Measurements from ENCODE around the gene PIP5K1B. TPM values are rescaled to one million over a fixed set of nuclear protein-coding genes. Genes with fewer than 3 reads are reported as not detected.

Gene PIP5K1B
- total and polyA plus RNA-seq, 4 experiments from 2014 or later, result 0.12 to 0.25 TPM; not detected in 2

- peaks cover 0 to 9% (median 3%) of the 10 kb centered on the region in 8 donors for H3K9me3 Mint-ChIP-seq
- Histone ChIP-seq H3K36me3 (ENCODE audit: insufficient read depth, low read length) (no peaks in the 10 kb centered on the region), H3K27ac (ENCODE audit: low read depth, low read length) (no peak overlapping the region), H3K9me3 (ENCODE audit: control insufficient read depth in 1 of 2, low read length in 2 of 2) (no peaks in the 10 kb centered on the region), H3K4me3 (ENCODE audit: low read length in 2 of 2) (no peak overlapping the region), H3K4me1 (ENCODE audit: insufficient read depth, low read length) (no peaks in the 10 kb centered on the region), H3K27me3 (ENCODE audit: insufficient read depth, low read length) (peaks cover 3% of the 10 kb centered on the region)
- no peak for DNase-seq
- no peaks in the 10 kb centered on the region for H3K36me3 Mint-ChIP-seq
- POLR2A ChIA-PET (ENCODE audit: partially characterized antibody), result no interaction called here
- CTCF ChIA-PET (ENCODE audit: partially characterized antibody), result no interaction called here
- no peak overlapping the region for H3K4me3 Mint-ChIP-seq
- no peak overlapping the region for H3K27ac Mint-ChIP-seq
- H3K4me1 Mint-ChIP-seq, result no peaks in the 10 kb centered on the region
- peaks cover 10 to 26% of the 10 kb centered on the region in 2 donors for H3K27me3 Mint-ChIP-seq
- intact Hi-C loops (cut with micrococcal nuclease), result no loop called here
Observed at GRCh38 chr9:68727636-68728035, 22.6 kb downstream of the PIP5K1B start.

GRCh38 chr9:68728731-68729130, 23.7 kb downstream of the PIP5K1B start:
- POLR2A ChIA-PET (ENCODE audit: partially characterized antibody), result no interaction called here
- peaks cover 0 to 9% (median 3%) of the 10 kb centered on the region in 8 donors for H3K9me3 Mint-ChIP-seq
- H3K27me3 Mint-ChIP-seq, result peaks cover 4 to 21% of the 10 kb centered on the region in 2 donors
- H3K4me1 Mint-ChIP-seq, result no peaks in the 10 kb centered on the region
- intact Hi-C loops (cut with micrococcal nuclease), result no loop called here
- H3K36me3 ChIP-seq (ENCODE audit: insufficient read depth, low read length), result no peaks in the 10 kb centered on the region
- no peak overlapping the region for H3K27ac ChIP-seq (ENCODE audit: low read depth, low read length)
- no peak overlapping the region for H3K27ac Mint-ChIP-seq
- CTCF ChIA-PET (ENCODE audit: partially characterized antibody), result interaction anchor here (0.9 kb wide), 1 partner anchor 269 kb away, joined by 3 read pairs; no protein-coding TSS in a partner anchor
- H3K4me1 ChIP-seq (ENCODE audit: insufficient read depth, low read length), result no peaks in the 10 kb centered on the region
- peaks cover 3% of the 10 kb centered on the region for H3K27me3 ChIP-seq (ENCODE audit: insufficient read depth, low read length)
- H3K9me3 ChIP-seq (ENCODE audit: control insufficient read depth in 1 of 2, low read length in 2 of 2), result no peaks in the 10 kb centered on the region
- H3K4me3 Mint-ChIP-seq, result no peak overlapping the region
- H3K36me3 Mint-ChIP-seq, result no peaks in the 10 kb centered on the region
- no peak overlapping the region for H3K4me3 ChIP-seq (ENCODE audit: low read length in 2 of 2)
- DNase-seq, result no peak

GRCh38 chr9:68730570-68731235, 25.7 kb downstream of the PIP5K1B start:
- Mint-ChIP-seq H3K4me1 (no peaks in the 10 kb centered on the region), H3K4me3 (no peak overlapping the region), H3K9me3 (peaks cover 0 to 5% (median 2%) of the 10 kb centered on the region in 8 donors), H3K36me3 (no peaks in the 10 kb centered on the region), H3K27me3 (peaks cover 3 to 22% of the 10 kb centered on the region in 2 donors), H3K27ac (no peak overlapping the region)
- Histone ChIP-seq H3K9me3 (ENCODE audit: control insufficient read depth in 1 of 2, low read length in 2 of 2) (no peaks in the 10 kb centered on the region), H3K4me1 (ENCODE audit: insufficient read depth, low read length) (no peaks in the 10 kb centered on the region), H3K27ac (ENCODE audit: low read depth, low read length) (no peak overlapping the region), H3K27me3 (ENCODE audit: insufficient read depth, low read length) (no peaks in the 10 kb centered on the region), H3K4me3 (ENCODE audit: low read length in 2 of 2) (no peak overlapping the region), H3K36me3 (ENCODE audit: insufficient read depth, low read length) (no peaks in the 10 kb centered on the region)
- ChIA-PET POLR2A (ENCODE audit: partially characterized antibody) (no interaction called here), CTCF (ENCODE audit: partially characterized antibody) (no interaction called here)
- no peak for DNase-seq
- intact Hi-C loops (cut with micrococcal nuclease), result no loop called here

GRCh38 chr9:68731857-68732256, 26.8 kb downstream of the PIP5K1B start:
- Histone ChIP-seq H3K27ac (ENCODE audit: low read depth, low read length) (no peak overlapping the region), H3K4me1 (ENCODE audit: insufficient read depth, low read length) (no peaks in the 10 kb centered on the region), H3K36me3 (ENCODE audit: insufficient read depth, low read length) (no peaks in the 10 kb centered on the region), H3K4me3 (ENCODE audit: low read length in 2 of 2) (no peak overlapping the region), H3K27me3 (ENCODE audit: insufficient read depth, low read length) (no peaks in the 10 kb centered on the region), H3K9me3 (ENCODE audit: control insufficient read depth in 1 of 2, low read length in 2 of 2) (no peaks in the 10 kb centered on the region)
- CTCF ChIA-PET (ENCODE audit: partially characterized antibody), result no interaction called here
- no peak overlapping the region for H3K4me3 Mint-ChIP-seq
- H3K27me3 Mint-ChIP-seq, result peaks cover 3 to 25% of the 10 kb centered on the region in 2 donors
- H3K9me3 Mint-ChIP-seq, result peaks cover 0 to 5% (median 2%) of the 10 kb centered on the region in 8 donors
- no peak for DNase-seq
- H3K4me1 Mint-ChIP-seq, result no peaks in the 10 kb centered on the region
- POLR2A ChIA-PET (ENCODE audit: partially characterized antibody), result no interaction called here
- H3K27ac Mint-ChIP-seq, result no peak overlapping the region
- H3K36me3 Mint-ChIP-seq, result no peaks in the 10 kb centered on the region
- intact Hi-C loops (cut with micrococcal nuclease), result no loop called here

- ChIA-PET POLR2A (ENCODE audit: partially characterized antibody) (no interaction called here), CTCF (ENCODE audit: partially characterized antibody) (no interaction called here)
- Histone ChIP-seq H3K36me3 (ENCODE audit: insufficient read depth, low read length) (no peaks in the 10 kb centered on the region), H3K27ac (ENCODE audit: low read depth, low read length) (no peak overlapping the region), H3K4me3 (ENCODE audit: low read length in 2 of 2) (no peak overlapping the region), H3K9me3 (ENCODE audit: control insufficient read depth in 1 of 2, low read length in 2 of 2) (no peaks in the 10 kb centered on the region), H3K4me1 (ENCODE audit: insufficient read depth, low read length) (no peaks in the 10 kb centered on the region), H3K27me3 (ENCODE audit: insufficient read depth, low read length) (no peaks in the 10 kb centered on the region)
- Mint-ChIP-seq H3K27me3 (peaks cover 6 to 29% of the 10 kb centered on the region in 2 donors), H3K9me3 (peaks cover 0 to 5% (median 2%) of the 10 kb centered on the region in 8 donors), H3K27ac (no peak overlapping the region), H3K36me3 (no peaks in the 10 kb centered on the region), H3K4me3 (no peak overlapping the region), H3K4me1 (no peaks in the 10 kb centered on the region)
- no peak for DNase-seq
- intact Hi-C loops (cut with micrococcal nuclease), result no loop called here
Observed at GRCh38 chr9:68732405-68733020, 27.5 kb downstream of the PIP5K1B start.

GRCh38 chr9:68733021-68733405, 28.0 kb downstream of the PIP5K1B start:
- no peak overlapping the region for H3K4me3 ChIP-seq (ENCODE audit: low read length in 2 of 2)
- H3K9me3 ChIP-seq (ENCODE audit: control insufficient read depth in 1 of 2, low read length in 2 of 2), result no peaks in the 10 kb centered on the region
- no peaks in the 10 kb centered on the region for H3K36me3 Mint-ChIP-seq
- H3K9me3 Mint-ChIP-seq, result peaks cover 0 to 2% (median under 1%) of the 10 kb centered on the region in 8 donors
- no peaks in the 10 kb centered on the region for H3K27me3 ChIP-seq (ENCODE audit: insufficient read depth, low read length)
- H3K27ac ChIP-seq (ENCODE audit: low read depth, low read length), result no peak overlapping the region
- no peaks in the 10 kb centered on the region for H3K4me1 ChIP-seq (ENCODE audit: insufficient read depth, low read length)
- H3K4me1 Mint-ChIP-seq, result no peaks in the 10 kb centered on the region
- ChIA-PET POLR2A (ENCODE audit: partially characterized antibody) (no interaction called here), CTCF (ENCODE audit: partially characterized antibody) (no interaction called here)
- peaks cover 6 to 25% of the 10 kb centered on the region in 2 donors for H3K27me3 Mint-ChIP-seq
- H3K4me3 Mint-ChIP-seq, result no peak overlapping the region
- DNase-seq, result no peak
- no peak overlapping the region for H3K27ac Mint-ChIP-seq
- intact Hi-C loops (cut with micrococcal nuclease), result no loop called here
- no peaks in the 10 kb centered on the region for H3K36me3 ChIP-seq (ENCODE audit: insufficient read depth, low read length)

- ChIA-PET CTCF (ENCODE audit: partially characterized antibody) (no interaction called here), POLR2A (ENCODE audit: partially characterized antibody) (no interaction called here)
- Mint-ChIP-seq H3K9me3 (no peaks in the 10 kb centered on the region), H3K4me3 (no peak overlapping the region), H3K27me3 (peaks cover 7 to 16% of the 10 kb centered on the region in 2 donors), H3K27ac (no peak overlapping the region), H3K4me1 (no peaks in the 10 kb centered on the region), H3K36me3 (no peaks in the 10 kb centered on the region)
- no peak overlapping the region for H3K27ac ChIP-seq (ENCODE audit: low read depth, low read length)
- intact Hi-C loops (cut with micrococcal nuclease), result no loop called here
- H3K36me3 ChIP-seq (ENCODE audit: insufficient read depth, low read length), result no peaks in the 10 kb centered on the region
- H3K4me1 ChIP-seq (ENCODE audit: insufficient read depth, low read length), result no peaks in the 10 kb centered on the region
- no peaks in the 10 kb centered on the region for H3K9me3 ChIP-seq (ENCODE audit: control insufficient read depth in 1 of 2, low read length in 2 of 2)
- DNase-seq, result no peak
- H3K27me3 ChIP-seq (ENCODE audit: insufficient read depth, low read length), result no peaks in the 10 kb centered on the region
- no peak overlapping the region for H3K4me3 ChIP-seq (ENCODE audit: low read length in 2 of 2)
Observed at GRCh38 chr9:68738358-68738757, 33.3 kb downstream of the PIP5K1B start.

Measured in CD4-positive, alpha-beta memory T cell (primary cell).